Kidney (tissue), 14 donors: ENCODE measurements around the gene ACTN1. TPM values are rescaled to one million over a fixed set of nuclear protein-coding genes. Genes with fewer than 3 reads are reported as not detected.

Experiments
- DNase-seq, 5 donors: peaks; one replicate each; pipeline ENCODE4 v3.0.0-alpha.2; 2013 to 2020
- FAIRE-seq: peaks from 2 replicates; lab custom pipeline; 2012; peaks lifted over from hg19 to GRCh38; lab: Jason Lieb, UNC
- H3K27ac ChIP-seq, 2 donors: one replicate each; pipeline ENCODE4 v1.7.0; 2013; ENCODE audit warnings: low read depth in 2 of 2, low read length in 2 of 2, inconsistent platforms in 1 of 2
- H3K27me3 ChIP-seq: one replicate; pipeline ENCODE4 v1.7.1; 2013; ENCODE audit warnings: low read length, inconsistent platforms; ENCODE audit not compliant: control insufficient read depth, insufficient read depth
- H3K36me3 ChIP-seq, 3 donors: one replicate each; pipeline versions ENCODE4 v1.7.0 to v1.7.1; 2013; ENCODE audit warnings: low read length in 3 of 3, control low read depth in 1 of 3, inconsistent platforms in 1 of 3; ENCODE audit not compliant: insufficient read depth in 3 of 3, control insufficient read depth in 2 of 3
- H3K4me1 ChIP-seq, 3 donors: one replicate each; pipeline versions ENCODE4 v1.7.0 to v1.7.1; 2013; ENCODE audit warnings: low read length in 3 of 3, inconsistent platforms in 1 of 3, low read depth in 1 of 3; ENCODE audit not compliant: control insufficient read depth in 2 of 3, insufficient read depth in 2 of 3
- H3K4me3 ChIP-seq, 3 donors: one replicate each; pipeline versions ENCODE4 v1.7.0 to v1.8.1; 2013; ENCODE audit warnings: low read length in 3 of 3, control low read depth in 1 of 3, inconsistent platforms in 1 of 3
- H3K9ac ChIP-seq, 3 donors: one replicate each; pipeline versions ENCODE4 v1.7.0 to v1.7.1; 2013; ENCODE audit warnings: low read length in 3 of 3, control low read depth in 1 of 3, inconsistent platforms in 1 of 3
- H3K9me3 ChIP-seq, 3 donors: one replicate each; pipeline versions ENCODE4 v1.7.0 to v1.7.1; 2013; ENCODE audit warnings: low read length in 3 of 3, control low read depth in 1 of 3, inconsistent platforms in 1 of 3; ENCODE audit not compliant: control insufficient read depth in 2 of 3, insufficient read depth in 1 of 3
- intact Hi-C: fragments of 100-400 bp; cut with DNase I; formaldehyde crosslinking; loops from one replicate; pipeline ENCODE4 v1.11.1; 2022
- polyA plus RNA-seq: library from polyadenylated mRNA; stranded (reverse); fragments of 350-450 nt; fragmentation: Illumina TruSeq; extraction: RNeasy Lipid Tissue Mini Kit (QIAGEN cat#74804); gene quantifications from one replicate; pipeline ENCODE4 v1.2.3, GENCODE V29; 2014; ENCODE audit warnings: low read depth, low replicate concordance; ENCODE audit not compliant: insufficient read depth
- total RNA-seq: library from RNA; stranded (reverse); fragmentation: NEBNext Ultra II Directional; extraction: Animal tissue kit (Norgen Biotek cat#: 25700); gene quantifications from one replicate; pipeline ENCODE4 v1.2.1, GENCODE V29; 2021
- TF ChIP-seq, protein P1 (sequence below): IDR thresholded peaks from 3 replicates; pipeline ENCODE4 v1.5.1; 2012; ENCODE audit warnings: mild to moderate bottlenecking, moderate library complexity, borderline replicate concordance; ENCODE audit not compliant: insufficient read depth; ENCODE audit errors: extremely low read depth
- donor health status: control.
- donor health status: control.
- donor health status: control.
- donor health status: control.
- donor health status: control.
- donor health status: DM: yes; HTN: yes; CAD: no.
- donor health status: Normal renal cell carcinoma (clear cell type).

ACTN1 gene
- total and polyA plus RNA-seq, 2 donors from 2014 or later = 20.1 to 184 TPM

DNA sequence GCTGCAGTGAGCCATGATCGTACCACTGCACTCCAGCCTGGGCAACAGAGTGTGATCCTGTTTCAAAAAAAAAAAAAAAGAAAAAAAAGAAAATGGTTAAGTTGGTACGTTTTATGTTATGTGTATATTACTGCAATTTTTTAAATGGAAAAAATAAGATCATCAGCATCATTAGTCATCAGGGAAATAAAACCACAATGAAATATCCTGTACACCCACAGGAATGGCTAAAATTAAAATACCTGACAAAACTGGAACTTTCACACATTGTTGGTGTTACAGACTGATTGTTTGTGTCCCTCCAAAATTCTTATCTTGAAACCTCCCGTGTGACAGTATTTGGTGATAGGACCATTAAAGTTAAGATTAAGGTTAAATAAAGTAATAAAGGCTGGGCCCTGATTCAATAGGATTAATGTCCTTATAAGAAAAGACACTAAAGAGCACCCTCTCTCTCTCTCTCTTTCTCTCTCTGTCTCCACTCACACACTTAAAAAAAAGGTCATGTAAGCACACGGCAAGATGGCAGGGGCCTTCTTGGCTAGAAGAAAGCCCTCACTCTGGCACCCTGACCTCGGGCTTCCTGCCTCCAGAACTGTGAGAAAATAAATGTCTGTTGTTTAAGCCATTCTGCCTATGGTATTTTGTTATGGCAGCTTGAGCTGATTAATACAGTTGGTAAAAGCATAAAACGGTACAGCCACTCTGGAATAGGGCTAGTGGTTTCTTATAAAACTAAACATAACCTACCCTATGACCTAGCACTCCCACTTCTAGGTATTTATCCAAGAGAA is 137.9 kb downstream of the ACTN1 start:
- Histone ChIP-seq H3K27ac (no peak overlapping the region), H3K9me3 (peaks cover 0 to 2% (median 0%) of the 10 kb centered on the region in 3 donors), H3K36me3 (no peaks in the 10 kb centered on the region), H3K4me3 (no peak overlapping the region), H3K4me1 (peaks cover 0 to 3% (median 0%) of the 10 kb centered on the region in 3 donors), H3K9ac (no peak overlapping the region), H3K27me3 (no peaks in the 10 kb centered on the region)
- DNase-seq (no peak), FAIRE-seq (no peak)
- TF ChIP-seq, protein P1, sequence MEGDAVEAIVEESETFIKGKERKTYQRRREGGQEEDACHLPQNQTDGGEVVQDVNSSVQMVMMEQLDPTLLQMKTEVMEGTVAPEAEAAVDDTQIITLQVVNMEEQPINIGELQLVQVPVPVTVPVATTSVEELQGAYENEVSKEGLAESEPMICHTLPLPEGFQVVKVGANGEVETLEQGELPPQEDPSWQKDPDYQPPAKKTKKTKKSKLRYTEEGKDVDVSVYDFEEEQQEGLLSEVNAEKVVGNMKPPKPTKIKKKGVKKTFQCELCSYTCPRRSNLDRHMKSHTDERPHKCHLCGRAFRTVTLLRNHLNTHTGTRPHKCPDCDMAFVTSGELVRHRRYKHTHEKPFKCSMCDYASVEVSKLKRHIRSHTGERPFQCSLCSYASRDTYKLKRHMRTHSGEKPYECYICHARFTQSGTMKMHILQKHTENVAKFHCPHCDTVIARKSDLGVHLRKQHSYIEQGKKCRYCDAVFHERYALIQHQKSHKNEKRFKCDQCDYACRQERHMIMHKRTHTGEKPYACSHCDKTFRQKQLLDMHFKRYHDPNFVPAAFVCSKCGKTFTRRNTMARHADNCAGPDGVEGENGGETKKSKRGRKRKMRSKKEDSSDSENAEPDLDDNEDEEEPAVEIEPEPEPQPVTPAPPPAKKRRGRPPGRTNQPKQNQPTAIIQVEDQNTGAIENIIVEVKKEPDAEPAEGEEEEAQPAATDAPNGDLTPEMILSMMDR = no peak
- intact Hi-C loops = no loop called here

DNA sequence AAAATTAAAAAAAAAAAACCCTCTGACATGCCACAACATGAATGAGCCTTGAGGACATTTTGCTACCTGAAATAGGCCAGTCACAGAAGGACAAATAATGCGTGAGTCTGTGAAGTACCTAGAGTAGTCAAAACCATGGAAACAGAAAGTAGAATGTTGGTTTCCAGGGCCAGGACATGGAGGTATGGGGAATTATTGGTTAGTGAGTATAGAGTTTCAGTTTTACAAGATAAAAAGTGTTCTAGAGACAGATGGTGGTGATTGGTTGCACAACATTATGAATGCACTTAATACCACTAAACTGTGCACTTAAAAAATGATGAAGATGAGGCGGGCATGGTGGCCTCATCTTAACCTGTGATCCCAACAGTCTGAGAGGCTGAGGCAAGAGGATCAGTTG is 138.6 kb downstream of the ACTN1 start:
- Histone ChIP-seq H3K4me3 (no peak overlapping the region), H3K4me1 (peaks cover 0 to 3% (median 0%) of the 10 kb centered on the region in 3 donors), H3K9ac (no peak overlapping the region), H3K27me3 (no peaks in the 10 kb centered on the region), H3K9me3 (peaks cover 0 to 7% (median 0%) of the 10 kb centered on the region in 3 donors), H3K27ac (no peak overlapping the region), H3K36me3 (no peaks in the 10 kb centered on the region)
- FAIRE-seq (no peak), DNase-seq (no peak)
- intact Hi-C loops = no loop called here
- TF ChIP-seq, protein P1 = no peak

DNA sequence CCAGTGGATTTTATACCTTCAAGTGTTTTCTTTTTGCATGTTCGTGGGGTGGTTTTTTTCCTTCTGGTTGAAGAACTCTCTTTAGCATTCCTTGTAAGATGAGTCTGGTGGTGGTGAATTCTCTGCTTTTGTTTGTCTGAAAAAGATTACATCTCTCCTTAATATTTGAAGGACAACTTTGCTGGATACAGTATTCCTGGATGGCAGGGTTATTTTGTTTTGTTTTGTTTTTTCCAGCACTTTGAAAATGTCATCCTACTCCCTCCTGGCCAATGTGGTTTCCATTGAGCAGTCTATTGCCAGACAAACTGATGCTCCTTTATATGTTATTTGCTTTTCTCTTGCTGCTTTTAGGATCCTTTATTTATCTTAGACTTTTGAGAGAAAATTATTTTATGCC is 143.0 kb downstream of the ACTN1 start:
- intact Hi-C loops = no loop called here

More for the DNA sequence above, 143.0 kb downstream of the ACTN1 start:
- no peak for FAIRE-seq
- Histone ChIP-seq H3K36me3 (no peaks in the 10 kb centered on the region), H3K9ac (no peak overlapping the region), H3K27ac (no peak overlapping the region), H3K27me3 (no peaks in the 10 kb centered on the region), H3K4me3 (no peak overlapping the region), H3K4me1 (no peaks in the 10 kb centered on the region), H3K9me3 (peaks cover 0 to 7% (median 0%) of the 10 kb centered on the region in 3 donors)
- DNase-seq = no peak
- TF ChIP-seq, protein P1 = no peak
